Ramos (cell line): ENCODE measurements around the gene MOSPD2.

Experiments
- in situ Hi-C: fragments of 300-500 bp; cut with MboI; formaldehyde crosslinking; loops from one replicate; pipeline ENCODE4 v1.14.3; 2022; ENCODE audit warnings: low sequenced_read_pairs; ENCODE audit not compliant: unreplicated experiment

Gene MOSPD2

GRCh38 chrX:14963447-14964236, 90.4 kb downstream of the MOSPD2 start:
- in situ Hi-C loops, result no loop called here

GRCh38 chrX:14964500-14964899, 91.3 kb downstream of the MOSPD2 start:
- in situ Hi-C loops, result no loop called here
